Coronary artery (tissue), 2 donors: ENCODE measurements around the gene OR52I2.

Experiments used
- DNase-seq: peaks from one replicate; pipeline ENCODE4 v3.0.0-alpha.2; 2017; ENCODE audit warnings: low spot score
- H3K27ac ChIP-seq, 2 donors: fragments of 200-600 bp; sonication (generic); one replicate each; pipeline ENCODE4 v1.5.1; 2016 to 2019
- H3K4me3 ChIP-seq: fragments of 200-600 bp; sonication (generic); 2 replicates; pipeline ENCODE4 v1.5.1; 2016; ENCODE audit warnings: mild to moderate bottlenecking, moderate library complexity
- CTCF ChIP-seq: fragments of 200-600 bp; sonication (generic); IDR thresholded peaks from one replicate; pipeline ENCODE4 v1.5.1; 2019; ENCODE audit warnings: antibody characterized with exemption

The OR52I2 gene

GRCh38 chr11:4577761-4578160 lies 3.8 kb upstream of the OR52I2 start:
- no peak overlapping the region for H3K4me3 ChIP-seq
- no peak overlapping the region for H3K27ac ChIP-seq
- DNase-seq: no peak
- TF ChIP-seq CTCF: no peak

GRCh38 chr11:4578624-4579023 lies 2.9 kb upstream of the OR52I2 start:
- TF ChIP-seq CTCF: no peak
- Histone ChIP-seq H3K27ac (no peak overlapping the region), H3K4me3 (no peak overlapping the region)
- no peak for DNase-seq

- no peak overlapping the region for H3K4me3 ChIP-seq
- no peak for TF ChIP-seq CTCF
Measured at GRCh38 chr11:4580124-4580523, 1.4 kb upstream of the OR52I2 start.

GRCh38 chr11:4589017-4589416 lies 7.5 kb downstream of the OR52I2 start:
- TF ChIP-seq CTCF: no peak
- H3K27ac ChIP-seq: no peak overlapping the region
- H3K4me3 ChIP-seq: no peak overlapping the region
- no peak for DNase-seq

More at GRCh38 chr11:4580124-4580523, 1.4 kb upstream of the OR52I2 start:
- no peak overlapping the region for H3K27ac ChIP-seq
- DNase-seq: no peak

GRCh38 chr11:4593739-4594138 lies 12.2 kb downstream of the OR52I2 start, which contains the start of gene OR52I1:
Gene OR52I1, plus strand, starts transcription at chr11:4594039. Its CDS starts 0 bp downstream, at chr11:4594039.
- DNase-seq: no peak
- H3K4me3 ChIP-seq: no peak within 1 kb of the TSS
- TF ChIP-seq CTCF: no peak
- H3K27ac ChIP-seq: no peak within 1 kb of the TSS

GRCh38 chr11:4605057-4605456 lies 23.5 kb downstream of the OR52I2 start:
- TF ChIP-seq CTCF: no peak
- DNase-seq: no peak

GRCh38 chr11:4606231-4607015 lies 24.9 kb downstream of the OR52I2 start:
- no peak for TF ChIP-seq CTCF
- H3K4me3 ChIP-seq: peak overlapping the region; percentile 72
- no peak for DNase-seq
- peak overlapping the region in 1 of 2 donors; percentile 87 for H3K27ac ChIP-seq

More at GRCh38 chr11:4605057-4605456, 23.5 kb downstream of the OR52I2 start:
- H3K27ac ChIP-seq: no peak overlapping the region
- H3K4me3 ChIP-seq: no peak overlapping the region
